Nephron progenitor cell (in vitro differentiated cells): ENCODE measurements around the gene MLH1.

Experiments
- DNase-seq: peaks from one replicate; pipeline ENCODE4 v3.0.0; 2021
- H3K27ac Mint-ChIP-seq: 2 replicates; pipeline ENCODE4 v1.8.0; 2021; ENCODE audit warnings: mild to moderate bottlenecking, moderate library complexity, mixed read lengths
- H3K27me3 Mint-ChIP-seq: 2 replicates; pipeline ENCODE4 v1.8.0; 2021; ENCODE audit warnings: mild to moderate bottlenecking, low read depth, mixed read lengths; ENCODE audit not compliant: poor library complexity
- H3K36me3 Mint-ChIP-seq: 2 replicates; pipeline ENCODE4 v1.8.0; 2021; ENCODE audit warnings: low read depth, mixed read lengths
- H3K4me1 Mint-ChIP-seq: 2 replicates; pipeline ENCODE4 v1.8.0; 2021; ENCODE audit warnings: mixed read lengths
- H3K4me3 Mint-ChIP-seq: 2 replicates; pipeline ENCODE4 v1.8.0; 2021; ENCODE audit warnings: mild to moderate bottlenecking, moderate library complexity, mixed read lengths
- H3K9me3 Mint-ChIP-seq: 2 replicates; pipeline ENCODE4 v1.8.0; 2021; ENCODE audit warnings: mild to moderate bottlenecking, moderate library complexity, mixed read lengths
- CTCF ChIP-seq: fragments of 200-600 bp; sonication (generic); IDR thresholded peaks from 2 replicates; pipeline ENCODE4 v1.5.0; 2021; ENCODE audit warnings: antibody characterized with exemption

Gene MLH1

GRCh38 chr3:36954452-36955134, 38.7 kb upstream of the MLH1 start:
- Mint-ChIP-seq H3K4me1 (peaks cover 8% of the 10 kb centered on the region), H3K27ac (no peak overlapping the region), H3K27me3 (peaks cover 5% of the 10 kb centered on the region), H3K4me3 (no peak overlapping the region), H3K9me3 (peaks cover 2% of the 10 kb centered on the region), H3K36me3 (peaks cover under 1% of the 10 kb centered on the region)
- no peak for DNase-seq
- no peak for TF ChIP-seq CTCF

- Mint-ChIP-seq H3K27ac (no peak overlapping the region), H3K4me3 (no peak overlapping the region), H3K36me3 (no peaks in the 10 kb centered on the region), H3K27me3 (peaks cover 5% of the 10 kb centered on the region), H3K4me1 (peaks cover 12% of the 10 kb centered on the region), H3K9me3 (no peaks in the 10 kb centered on the region)
- no peak for TF ChIP-seq CTCF
- DNase-seq = no peak
These were observed 37.2 kb upstream of the MLH1 start for GRCh38 chr3:36956155-36956554.

GRCh38 chr3:36957063-36957462, 36.3 kb upstream of the MLH1 start:
- no peak overlapping the region for H3K4me3 Mint-ChIP-seq
- H3K27me3 Mint-ChIP-seq = peaks cover 5% of the 10 kb centered on the region
- no peak for DNase-seq
- TF ChIP-seq CTCF = no peak
- H3K27ac Mint-ChIP-seq = no peak overlapping the region
- H3K36me3 Mint-ChIP-seq = no peaks in the 10 kb centered on the region
- no peaks in the 10 kb centered on the region for H3K9me3 Mint-ChIP-seq
- peaks cover 12% of the 10 kb centered on the region for H3K4me1 Mint-ChIP-seq

GRCh38 chr3:36957862-36958686, 35.2 kb upstream of the MLH1 start:
- peaks cover 5% of the 10 kb centered on the region for H3K27me3 Mint-ChIP-seq
- no peak for TF ChIP-seq CTCF
- no peak overlapping the region for H3K4me3 Mint-ChIP-seq
- no peak for DNase-seq
- no peaks in the 10 kb centered on the region for H3K36me3 Mint-ChIP-seq
- no peak overlapping the region for H3K27ac Mint-ChIP-seq
- H3K9me3 Mint-ChIP-seq = no peaks in the 10 kb centered on the region
- peaks cover 12% of the 10 kb centered on the region for H3K4me1 Mint-ChIP-seq

GRCh38 chr3:36959821-36960220, 33.5 kb upstream of the MLH1 start:
- H3K27ac Mint-ChIP-seq = no peak overlapping the region
- H3K36me3 Mint-ChIP-seq = no peaks in the 10 kb centered on the region

More at GRCh38 chr3:36959821-36960220, 33.5 kb upstream of the MLH1 start:
- TF ChIP-seq CTCF = no peak
- Mint-ChIP-seq H3K9me3 (no peaks in the 10 kb centered on the region), H3K4me3 (no peak overlapping the region), H3K27me3 (peaks cover 9% of the 10 kb centered on the region), H3K4me1 (peaks cover 12% of the 10 kb centered on the region)
- DNase-seq = no peak
